Mucosa of gallbladder (tissue), 1 donor: Measurements from ENCODE around the gene TLL2. TPM values are rescaled to one million over a fixed set of nuclear protein-coding genes. Genes with fewer than 3 reads are reported as not detected.

ENCODE experiments used
- DNase-seq: peaks from one replicate; pipeline ENCODE4 v3.0.0-alpha.2; 2020; ENCODE audit warnings: low spot score
- total RNA-seq: library from RNA; stranded (reverse); gene quantifications from one replicate; pipeline ENCODE4 v1.2.1, GENCODE V29; 2021
- donor health status: DM: no; HTN: no; CAD: no.

Gene TLL2
- total RNA-seq, 1 donor from 2014 or later = 6.7 TPM

DNA sequence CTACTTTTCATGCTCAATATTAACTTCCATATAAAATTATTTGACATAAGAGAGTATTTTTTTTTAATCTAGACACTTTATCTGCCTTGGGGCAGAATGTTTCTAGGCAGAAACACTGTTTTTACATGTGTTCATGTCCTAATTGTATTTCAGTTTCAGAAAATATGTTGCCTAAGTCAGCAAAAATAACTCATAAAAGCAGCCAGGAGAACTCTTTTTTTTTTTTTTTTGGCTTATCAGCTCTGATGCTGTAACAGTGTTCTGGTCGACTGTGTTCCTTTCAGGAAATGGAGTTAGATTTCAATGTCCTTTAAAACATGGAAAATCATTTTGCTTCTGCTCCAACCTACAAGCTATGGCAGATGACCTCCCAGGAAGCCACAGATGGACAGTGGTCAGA lies 91.7 kb downstream of the TLL2 start:
- DNase-seq = no peak

DNA sequence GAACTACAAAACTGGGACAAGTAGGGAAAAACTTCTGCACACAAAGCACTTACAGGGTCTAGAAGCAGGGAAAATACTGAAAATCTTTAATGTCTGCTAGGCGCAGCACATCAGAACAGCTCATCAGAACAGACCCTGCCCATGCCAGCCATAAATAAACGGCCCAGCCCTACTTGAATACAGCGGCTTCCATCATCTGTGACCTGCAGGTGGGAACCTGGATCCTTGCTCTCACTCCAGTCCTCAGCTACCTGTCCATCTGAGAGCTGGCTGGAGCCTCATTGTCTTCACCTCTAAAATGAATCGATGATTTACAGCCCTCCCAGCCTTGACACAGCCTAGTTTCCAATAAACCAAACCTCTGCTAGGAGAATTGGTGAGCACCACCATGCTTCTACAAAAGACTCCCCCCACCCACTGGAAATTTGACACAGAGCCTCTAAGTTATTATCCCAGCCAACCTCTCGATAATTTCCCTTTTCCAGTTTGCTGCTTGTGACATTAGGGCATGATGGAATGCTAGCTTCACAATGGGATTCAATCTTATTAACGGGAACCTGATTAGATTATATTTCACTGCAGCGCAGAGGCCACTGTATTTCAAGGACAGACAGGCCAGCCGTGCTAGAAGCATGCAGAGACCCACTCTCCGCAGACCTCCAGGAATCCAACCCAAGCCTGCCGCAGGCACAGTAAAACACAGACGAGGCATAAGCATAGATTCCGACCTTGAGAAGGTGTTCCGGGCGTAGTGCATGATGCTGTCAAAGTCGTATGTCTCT lies 93.3 kb downstream of the TLL2 start:
- DNase-seq = no peak

DNA sequence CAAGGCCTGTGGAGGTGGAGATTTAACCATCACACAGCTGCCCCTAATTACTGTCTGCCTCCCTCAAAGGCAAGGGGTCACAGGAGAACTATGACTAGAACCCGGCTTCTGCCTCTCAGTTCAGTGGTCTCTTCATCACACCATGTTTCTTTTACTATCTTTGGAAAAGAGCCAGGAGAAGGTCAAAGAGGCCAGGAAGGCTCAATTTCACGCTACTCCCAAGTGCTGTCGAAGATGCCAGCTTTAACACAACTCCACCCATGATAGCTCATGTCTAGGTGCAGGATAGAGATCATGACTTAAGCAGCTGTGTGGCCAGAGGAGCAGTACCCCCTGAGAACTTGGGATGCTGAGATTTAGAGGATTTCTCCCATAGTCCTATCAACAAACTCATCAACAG lies 94.4 kb downstream of the TLL2 start:
- DNase-seq = no peak

DNA sequence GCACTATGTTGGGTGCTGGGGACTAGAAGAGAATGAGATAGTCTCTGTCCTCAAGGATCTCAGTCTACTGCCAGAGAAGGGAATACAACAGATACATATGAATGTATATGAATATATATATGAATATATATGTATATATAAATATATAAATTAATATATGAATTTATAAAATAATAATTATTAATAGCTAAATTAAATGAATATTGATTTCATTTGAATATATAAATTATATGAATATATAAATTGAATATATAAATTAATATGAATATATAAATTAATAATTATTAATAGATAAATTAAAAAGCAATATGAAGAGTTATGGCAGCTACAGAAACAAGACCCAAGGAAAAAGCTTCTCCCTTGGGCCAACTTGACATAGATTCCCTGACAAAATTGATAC lies 95.1 kb downstream of the TLL2 start:
- DNase-seq = no peak

DNA sequence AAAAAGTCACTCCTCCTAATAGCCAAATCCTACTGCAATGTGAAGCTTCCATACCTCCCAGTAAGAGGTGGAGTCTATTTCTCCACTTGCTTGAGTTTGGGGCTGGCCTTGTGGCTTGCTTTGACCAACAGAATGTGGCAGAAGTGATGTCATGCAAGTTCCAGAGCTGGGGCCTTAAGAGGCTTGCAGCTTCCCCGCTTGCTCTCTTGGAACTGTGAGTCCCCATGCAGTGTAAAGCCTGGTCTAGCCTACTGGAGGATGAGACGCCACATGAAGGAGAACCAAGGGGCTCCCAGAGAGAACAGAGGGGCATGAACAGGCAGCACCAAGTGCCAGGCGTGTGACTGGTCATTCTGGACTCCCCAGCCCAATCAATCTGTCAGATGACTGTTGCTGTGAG lies 96.3 kb downstream of the TLL2 start:
- no peak for DNase-seq

DNA sequence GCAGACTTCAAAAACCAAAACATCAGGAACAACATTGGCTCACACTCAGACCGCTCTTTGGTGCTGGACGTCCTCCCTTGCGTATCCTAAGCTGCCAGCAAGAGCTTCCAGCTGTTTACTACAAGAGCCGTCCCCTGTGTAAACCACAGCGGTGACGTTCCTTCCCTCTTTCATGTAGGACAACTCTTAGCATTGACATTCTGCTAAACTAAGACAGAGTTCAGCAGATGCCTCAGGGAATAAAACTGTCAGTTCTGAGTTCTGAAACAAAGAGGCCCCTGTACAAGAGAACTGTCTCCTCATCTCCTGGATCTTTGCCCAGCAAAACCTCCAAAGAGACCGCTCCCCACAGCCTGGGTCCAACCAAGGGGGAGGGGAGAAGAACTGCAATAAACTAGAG lies 97.1 kb downstream of the TLL2 start:
- DNase-seq = no peak

DNA sequence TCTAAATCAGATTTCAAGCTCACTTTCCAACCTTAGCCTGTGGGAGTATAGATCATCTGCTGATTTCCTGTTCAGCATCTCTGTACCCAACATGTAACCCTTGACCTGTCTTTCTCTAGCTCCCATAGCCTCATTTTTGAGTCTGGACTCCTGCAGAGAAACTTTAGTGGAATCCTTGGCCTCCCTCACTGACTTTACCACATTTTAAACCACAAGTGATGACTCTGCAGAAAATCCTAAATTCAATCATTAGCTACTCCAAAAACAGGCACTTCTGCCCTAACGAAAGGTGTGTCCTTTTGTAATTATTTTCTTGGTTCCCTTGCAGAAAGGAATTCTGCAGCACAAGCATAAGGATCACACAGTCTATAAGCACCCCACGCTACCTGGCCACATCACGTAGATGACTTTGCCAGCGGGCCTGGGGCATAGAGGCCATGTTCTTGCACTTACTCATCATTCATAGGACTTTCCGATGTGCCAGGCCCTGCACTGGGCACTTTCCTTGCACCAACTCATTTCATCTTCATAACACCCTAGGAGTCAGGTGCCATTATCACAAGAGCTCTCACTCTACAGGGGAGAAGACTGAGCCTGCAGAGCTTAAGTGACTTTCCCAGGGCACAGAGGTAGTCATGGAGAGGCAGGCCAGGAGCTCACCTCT lies 97.7 kb downstream of the TLL2 start:
- no peak for DNase-seq

DNA sequence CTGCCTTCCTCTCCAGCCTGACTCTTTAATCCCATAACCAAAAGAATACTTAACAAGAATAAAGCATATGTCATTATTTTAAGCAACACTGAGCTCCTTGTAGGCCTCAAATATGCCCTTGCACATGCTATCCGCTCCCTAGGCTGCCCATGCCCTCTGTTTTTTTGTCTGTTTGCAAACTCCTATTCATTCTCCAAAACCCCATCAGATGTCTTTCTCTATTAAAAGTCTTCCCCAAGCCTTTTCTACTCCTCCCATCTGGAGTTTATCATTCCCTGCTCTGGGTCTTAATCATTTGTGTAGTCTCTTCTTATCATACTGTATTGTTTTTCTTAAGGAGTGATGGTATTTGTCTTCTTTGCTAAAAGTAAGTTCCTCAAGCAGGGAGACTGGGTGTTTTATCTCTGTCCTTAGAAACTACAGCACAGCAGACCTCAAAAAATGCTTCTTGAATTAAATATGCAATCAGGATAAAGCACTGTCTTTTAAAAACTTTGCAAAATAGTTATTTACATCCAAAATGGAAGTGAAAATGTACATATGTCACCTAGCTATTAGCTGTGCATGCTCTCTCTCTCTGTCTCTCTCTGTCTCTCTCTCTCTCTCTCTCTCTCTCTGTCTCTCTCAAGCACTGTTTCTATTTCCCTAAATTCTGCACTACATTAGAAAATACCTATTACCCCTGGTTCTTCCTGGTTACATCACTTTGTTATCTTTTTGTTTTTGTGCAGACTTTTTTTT lies 98.4 kb downstream of the TLL2 start:
- DNase-seq = no peak

DNA sequence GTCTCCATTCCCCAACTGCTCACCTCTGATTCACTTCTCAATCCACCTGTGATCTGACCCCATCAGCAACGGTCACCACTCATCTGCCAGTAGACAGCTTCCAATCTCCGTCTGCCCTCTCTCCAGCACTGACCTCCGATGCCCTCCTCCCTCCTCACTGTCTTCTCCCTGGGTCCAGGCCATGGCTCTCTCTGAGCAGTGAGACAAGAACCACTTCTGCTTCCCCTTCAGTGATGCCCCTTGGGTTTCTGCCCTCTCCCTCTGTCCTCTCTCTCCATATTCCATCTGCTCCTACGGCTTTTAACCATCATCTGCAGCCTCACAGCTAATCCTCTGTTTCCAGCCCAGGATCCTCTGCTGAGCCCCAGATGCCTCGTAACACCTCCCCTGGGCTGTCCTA lies 99.4 kb downstream of the TLL2 start:
- DNase-seq = no peak

DNA sequence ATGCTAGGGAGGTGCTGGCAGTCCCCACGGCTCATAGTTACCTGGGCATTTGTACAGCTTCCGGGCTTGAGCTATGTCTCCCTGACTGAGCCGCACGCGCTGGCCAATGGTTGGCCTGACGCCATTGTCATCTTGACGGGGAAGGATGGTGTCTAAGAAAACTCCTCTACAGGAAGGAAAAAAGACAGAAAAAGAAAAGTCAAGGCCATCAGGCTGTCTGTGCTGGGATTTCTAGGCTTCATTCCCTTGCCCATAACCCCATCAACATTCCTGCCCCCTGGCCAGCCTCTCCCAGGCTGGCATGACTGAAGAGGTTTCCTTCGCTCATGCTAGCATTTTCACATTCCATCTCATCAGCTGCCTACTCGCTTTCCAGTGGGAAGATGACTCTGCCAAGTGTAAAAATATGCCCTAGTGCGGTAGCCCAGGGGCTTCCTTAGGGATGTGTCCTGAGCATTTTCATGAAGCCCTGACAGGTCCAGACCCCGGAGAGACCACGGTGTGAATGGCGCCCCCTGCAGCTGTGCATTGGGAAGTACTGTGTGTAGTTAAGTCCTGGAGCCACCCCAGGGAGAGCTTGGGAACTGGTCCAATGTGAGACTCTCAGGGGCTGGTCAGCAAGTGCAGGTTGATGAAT lies 100.5 kb downstream of the TLL2 start:
- no peak for DNase-seq

DNA sequence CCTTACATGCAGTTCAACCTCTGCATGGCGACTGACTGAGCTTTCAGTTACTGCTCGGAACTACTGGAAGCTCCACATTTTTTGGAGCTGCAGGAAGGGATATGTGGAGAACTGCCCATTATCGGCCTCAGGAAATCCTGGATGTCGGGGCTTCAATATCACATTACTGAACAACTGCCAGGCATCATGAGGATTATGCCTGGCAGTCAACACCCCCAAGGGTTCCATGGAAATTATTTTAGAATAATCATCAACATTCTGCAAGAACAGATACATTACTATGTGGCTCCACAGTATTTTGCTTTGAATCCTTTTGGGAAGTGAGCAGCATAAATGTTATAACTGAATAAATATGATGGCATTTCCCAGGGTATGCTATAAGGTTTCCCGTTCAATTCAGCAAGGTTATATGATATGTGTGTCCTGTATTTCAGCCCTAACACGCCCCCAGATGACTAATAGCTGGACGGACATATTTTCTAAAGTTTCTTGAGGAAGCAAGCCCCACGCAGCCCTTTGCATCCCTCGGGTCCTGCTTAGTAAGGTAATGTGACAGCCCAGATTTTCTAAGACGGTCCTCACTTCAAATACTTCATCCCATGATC lies 101.9 kb downstream of the TLL2 start:
- DNase-seq = no peak

DNA sequence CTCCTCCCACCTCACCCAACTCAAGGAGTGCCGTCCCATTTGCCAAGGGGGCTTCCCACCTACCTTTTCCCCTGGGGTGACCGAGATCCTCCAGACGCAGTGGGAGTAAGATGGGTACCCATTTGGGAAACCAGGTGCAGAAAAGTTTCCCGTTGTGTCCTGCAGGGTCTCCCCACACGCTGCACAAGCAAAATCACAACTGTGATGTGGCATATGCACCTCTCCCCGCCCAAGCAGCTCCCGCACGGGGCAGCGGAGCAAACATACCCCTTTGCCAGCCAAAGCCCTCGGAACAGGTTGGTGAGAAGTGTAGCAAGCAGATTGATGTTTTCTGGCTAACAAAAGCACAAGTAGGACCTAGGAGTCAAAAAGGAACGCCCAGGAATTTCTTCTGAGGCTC lies 103.4 kb downstream of the TLL2 start:
- no peak for DNase-seq

DNA sequence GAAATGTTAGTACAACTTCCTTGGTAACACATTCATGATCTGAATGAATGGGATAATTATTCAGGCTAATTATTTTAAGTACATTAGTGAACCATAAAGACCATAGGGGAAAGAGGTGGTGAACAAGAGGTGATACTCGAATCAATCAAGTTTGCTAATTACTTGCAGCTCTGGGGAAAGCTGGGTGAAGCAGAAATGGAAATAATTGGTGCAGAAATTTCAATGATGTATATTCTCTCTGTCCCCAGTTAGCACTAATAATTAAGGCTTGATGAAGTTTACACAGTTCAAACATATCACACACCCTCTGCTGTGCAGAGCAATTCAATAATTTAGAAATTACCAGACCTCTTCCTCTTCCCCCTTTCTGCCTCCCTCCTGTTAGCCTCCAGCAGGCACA lies 105.5 kb downstream of the TLL2 start:
- DNase-seq = no peak

DNA sequence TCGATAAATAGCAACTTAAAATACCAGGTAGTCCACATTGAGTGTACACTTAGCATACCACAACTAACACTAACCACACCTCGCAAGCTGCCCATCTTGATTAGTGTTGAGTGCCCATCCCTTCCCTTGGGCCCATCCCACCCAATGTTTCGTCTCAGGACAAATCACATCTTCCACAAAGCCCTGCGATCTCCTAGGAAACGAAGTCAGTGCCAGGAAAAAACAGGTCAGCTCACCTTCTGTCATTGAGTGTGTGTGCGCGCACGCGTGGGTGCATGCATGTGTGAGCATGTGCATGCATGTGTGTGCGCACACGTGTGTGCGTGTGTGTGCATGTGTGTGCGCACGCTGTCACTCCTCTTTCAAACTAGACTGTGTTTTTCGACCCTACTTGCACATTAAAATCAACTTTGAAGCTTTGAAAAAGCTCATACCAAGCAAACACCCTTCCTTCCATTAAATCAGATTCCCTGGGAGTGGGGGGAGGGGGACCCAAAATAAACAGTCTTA lies 106.1 kb downstream of the TLL2 start:
- DNase-seq = no peak

DNA sequence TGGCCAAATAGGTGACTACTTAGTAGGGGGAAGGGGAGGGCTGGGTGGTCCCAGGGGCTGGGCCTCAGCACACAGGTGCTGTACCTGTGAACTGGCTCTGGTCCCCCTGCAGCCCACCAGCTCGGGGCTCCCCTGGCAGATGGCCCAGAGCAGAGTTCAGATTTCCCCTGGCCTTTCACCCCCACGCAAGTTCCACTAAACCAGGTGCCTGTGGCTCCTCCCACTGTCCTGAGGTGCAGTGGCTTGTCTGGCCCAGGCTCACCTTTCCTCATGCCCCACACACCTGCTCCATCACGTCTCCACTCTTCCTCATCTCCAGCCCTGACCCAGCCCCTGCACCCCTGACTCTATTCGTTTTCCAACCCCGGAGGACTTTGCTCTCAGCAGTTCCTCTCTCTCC lies 107.6 kb downstream of the TLL2 start:
- DNase-seq = no peak

DNA sequence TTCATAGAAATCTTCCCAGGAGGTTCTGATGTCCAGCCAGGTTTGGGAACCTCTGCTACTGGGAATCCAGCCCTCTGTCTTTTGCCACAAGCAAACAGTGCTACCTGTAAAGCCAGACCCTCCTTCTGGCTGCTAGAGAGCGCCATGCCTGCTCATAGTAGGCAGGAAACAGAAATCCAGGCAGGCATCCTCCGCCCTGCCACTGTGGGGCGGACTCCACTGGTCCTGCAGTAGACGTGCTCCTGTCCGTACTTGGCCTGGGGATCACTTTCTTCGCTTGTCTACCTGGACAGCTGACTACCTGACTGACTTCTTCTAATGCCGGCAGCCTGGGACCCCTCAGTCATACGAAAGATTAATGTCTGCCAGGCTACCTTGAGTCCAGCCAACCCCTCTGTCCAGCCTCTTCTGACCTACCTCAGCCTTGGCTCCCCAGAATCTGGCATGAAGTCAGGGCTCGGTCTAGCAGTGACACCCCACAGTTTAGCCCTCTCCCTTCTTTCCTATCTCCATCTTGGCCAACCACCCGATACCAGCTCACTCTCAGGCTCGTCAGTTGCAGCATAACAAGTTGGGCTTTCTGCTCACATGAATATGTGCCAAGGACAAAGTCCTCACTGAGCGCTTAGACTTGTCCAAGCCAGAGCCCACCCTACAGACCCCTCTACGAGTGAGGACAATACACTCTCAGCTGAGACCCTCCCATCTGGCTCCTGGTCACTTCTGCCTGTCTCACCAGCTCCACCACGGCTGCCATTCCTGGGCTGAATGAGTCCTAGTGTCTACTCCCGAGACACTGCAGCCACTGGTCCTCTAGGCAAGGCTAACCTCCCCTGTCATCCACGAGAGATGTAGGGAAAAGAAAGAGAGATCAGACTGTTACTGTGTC lies 111.1 kb downstream of the TLL2 start:
- no peak for DNase-seq

DNA sequence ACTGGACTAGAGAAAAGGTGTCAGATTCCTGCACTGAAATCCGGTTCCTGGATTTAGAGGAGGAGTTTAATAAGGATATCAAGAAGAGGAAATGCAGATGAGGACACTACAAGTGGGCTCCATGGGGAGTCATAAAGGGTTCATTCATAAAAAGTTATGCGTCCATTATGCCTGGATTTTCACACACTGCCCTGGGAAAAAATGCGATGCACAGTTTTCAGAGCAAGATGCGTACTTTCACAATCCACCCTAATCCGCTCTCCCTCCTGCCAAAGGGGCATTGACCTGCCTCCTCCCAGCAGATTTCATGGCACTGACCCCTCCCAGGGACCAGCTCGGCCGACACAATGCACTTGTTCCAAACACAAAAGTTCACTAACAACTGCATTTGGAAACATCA lies 112.7 kb downstream of the TLL2 start:
- DNase-seq = no peak

DNA sequence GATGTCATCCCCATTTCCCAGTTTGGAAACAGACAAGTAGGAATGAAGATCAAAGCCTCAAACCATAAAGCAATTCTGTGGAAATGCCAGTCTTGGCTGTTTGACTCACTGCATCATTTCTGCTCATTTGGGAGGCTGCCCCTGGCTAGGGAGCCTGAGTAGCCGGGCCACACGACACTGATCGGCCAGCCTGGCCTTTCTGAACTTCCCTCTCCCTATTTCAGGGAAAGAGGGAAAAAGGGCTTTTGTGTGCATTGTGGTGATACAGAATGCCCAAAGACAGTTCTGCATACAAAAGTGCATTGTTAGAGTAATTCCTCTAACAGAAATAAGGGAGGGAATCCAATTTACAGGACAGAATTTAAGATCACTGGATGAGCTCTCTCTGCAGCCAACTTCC lies 113.3 kb downstream of the TLL2 start:
- DNase-seq = no peak

DNA sequence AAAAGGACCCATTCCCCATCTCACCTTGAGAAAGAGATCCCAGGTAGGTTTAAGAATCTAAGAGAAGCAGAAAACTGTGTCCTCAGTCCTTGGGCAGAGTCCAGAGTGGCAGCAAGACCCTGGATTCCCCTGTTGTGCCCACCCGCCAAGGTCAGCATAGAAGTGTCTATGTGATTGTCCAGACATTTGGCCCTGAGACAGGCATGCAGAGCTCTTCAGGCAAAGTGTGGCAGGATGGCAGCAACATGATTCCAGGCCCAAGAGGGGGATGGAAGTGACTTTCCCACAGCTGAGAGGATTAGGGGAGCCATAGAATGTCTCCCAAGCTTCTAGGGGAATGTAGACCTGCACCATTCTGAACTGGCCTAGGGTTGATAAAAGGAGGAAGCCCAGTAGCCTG lies 115.8 kb downstream of the TLL2 start:
- no peak for DNase-seq

DNA sequence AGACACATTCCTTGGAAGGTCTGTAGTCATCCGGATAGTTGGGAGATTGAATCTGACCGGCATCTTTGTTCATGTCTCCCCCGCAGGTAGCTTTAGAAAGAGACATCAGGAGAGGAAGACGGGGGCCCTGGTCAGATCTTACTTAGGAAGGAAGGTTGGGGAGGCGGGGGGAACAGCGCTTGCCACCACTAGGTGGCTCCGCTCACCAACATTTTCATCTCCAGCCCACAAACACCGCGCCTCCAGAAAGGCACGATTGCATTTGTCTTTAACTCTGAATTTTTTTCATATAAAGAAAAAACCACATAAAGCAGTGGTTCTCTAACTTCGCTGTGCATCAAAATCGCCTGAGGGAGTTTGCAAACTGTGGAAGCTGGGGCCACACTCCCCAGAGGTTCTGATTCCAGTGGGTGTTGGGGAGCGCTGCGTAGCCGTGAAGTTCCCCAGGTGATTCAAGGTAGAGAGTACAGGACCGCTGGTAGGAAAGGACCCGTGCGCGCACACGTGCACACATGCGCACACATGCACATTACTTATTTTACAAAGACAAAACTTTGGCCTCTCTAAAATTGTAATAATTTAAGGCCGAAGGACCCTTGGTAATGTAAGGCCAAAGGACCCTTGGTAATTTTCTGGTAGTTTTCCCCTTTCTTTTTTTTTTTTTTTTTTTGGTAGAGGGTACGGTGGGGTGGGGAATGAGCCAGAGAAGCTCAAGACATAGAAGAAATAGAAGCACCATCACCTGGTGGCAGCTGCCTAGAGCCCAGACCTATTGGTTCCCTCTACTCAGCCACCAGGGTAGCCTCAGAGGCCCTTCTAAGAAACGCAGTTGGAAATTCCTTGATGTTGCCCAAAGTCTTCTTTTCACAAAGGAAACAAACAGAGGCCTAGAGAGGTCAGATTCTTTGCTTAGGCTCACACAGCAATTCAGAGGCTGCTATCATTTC lies 117.5 kb downstream of the TLL2 start:
- DNase-seq = peak; percentile 67
